ENCODE results near the gene PRAME.
"Not testable (repeated sequence)": the region's sequence is repeated elsewhere in the genome, so short reads cannot be mapped to it uniquely, and the experiment has no call there.

GRCh38 chr22:22608022-22608421 lies 49.0 kb upstream of the PRAME start:
- TF ChIP-seq CTCF, EP300 (IDR thresholded peaks at IDR 0.05): not testable (repeated sequence)
